Activated CD8-positive, alpha-beta memory T cell treated with anti-CD3 and anti-CD28 coated beads for 4 hours (primary cell): Measurements from ENCODE around the gene MCM3AP.
"Not testable (repeated sequence)": the region's sequence is repeated elsewhere in the genome, so short reads cannot be mapped to it uniquely, and the experiment has no call there.

ENCODE experiments used
- DNase-seq, 2 donors: peaks; one replicate each; pipeline ENCODE4 v3.0.0-alpha.2; 2020; ENCODE audit warnings: low read depth in 2 of 2

The MCM3AP gene

DNA sequence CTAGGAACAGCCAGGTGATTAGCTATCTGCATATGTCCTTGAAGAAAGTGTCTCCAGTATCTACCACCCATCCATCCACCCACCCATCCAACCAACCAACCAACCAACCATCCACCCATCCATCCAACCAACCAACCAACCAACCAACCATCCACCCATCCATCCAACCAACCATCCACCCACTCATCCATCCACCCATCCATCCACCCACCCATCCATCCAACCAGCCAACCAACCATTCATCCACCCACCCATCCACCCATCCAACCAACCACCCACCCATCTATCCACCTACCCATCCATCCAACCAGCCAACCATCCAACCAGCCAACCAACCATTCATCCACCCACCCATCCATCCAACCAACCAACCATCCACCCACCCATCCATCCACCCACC, 26.2 kb upstream of the MCM3AP start:
- no peak for DNase-seq

DNA sequence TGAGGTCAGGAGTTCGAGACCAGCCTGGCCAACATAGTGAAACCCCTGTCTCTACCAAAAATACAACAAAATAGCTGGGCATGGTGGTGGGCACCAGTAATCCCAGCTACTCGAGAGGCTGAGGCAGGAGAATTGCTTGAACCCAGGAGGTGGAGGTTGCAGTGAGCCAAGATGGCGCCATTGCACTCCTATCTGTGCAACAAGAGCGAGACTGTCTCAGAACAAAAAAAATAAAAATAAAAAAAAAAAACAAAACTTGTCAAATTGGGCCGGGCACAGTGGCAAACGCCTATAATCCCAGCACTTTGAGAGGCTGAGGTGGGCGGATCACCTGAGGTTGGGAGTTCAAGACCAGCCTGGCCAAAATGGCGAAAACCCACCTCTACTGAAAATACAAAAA, 24.8 kb upstream of the MCM3AP start:
- DNase-seq: not testable (repeated sequence)

GRCh38 chr21:46308431-46308830, 23.0 kb upstream of the MCM3AP start:
- no peak for DNase-seq

- DNase-seq: no peak
Observed at GRCh38 chr21:46307625-46308024, 22.2 kb upstream of the MCM3AP start.

GRCh38 chr21:46304955-46305354, 19.5 kb upstream of the MCM3AP start:
- no peak for DNase-seq

GRCh38 chr21:46304437-46304836, 19.0 kb upstream of the MCM3AP start:
- no peak for DNase-seq

DNA sequence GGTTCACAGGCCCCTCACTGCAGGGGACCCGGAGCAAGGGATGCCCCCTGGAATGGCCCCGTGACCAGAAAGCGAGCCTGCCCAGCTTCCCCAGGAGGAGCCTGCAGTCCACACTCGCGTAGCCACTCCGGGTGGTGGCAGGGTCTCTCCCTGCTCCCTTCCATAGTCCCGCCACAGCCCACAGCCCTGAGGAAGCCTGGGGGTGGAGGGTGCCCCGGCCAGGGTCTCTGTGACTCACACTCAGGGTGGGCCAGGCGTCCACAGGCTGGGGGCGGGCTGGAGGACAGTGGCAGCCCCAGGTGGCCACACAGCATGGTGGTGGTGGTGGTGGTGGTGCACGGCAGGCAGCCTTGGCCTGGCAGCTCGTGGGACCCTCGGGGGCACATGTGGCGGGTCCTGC, 16.3 kb upstream of the MCM3AP start:
- no peak for DNase-seq

DNA sequence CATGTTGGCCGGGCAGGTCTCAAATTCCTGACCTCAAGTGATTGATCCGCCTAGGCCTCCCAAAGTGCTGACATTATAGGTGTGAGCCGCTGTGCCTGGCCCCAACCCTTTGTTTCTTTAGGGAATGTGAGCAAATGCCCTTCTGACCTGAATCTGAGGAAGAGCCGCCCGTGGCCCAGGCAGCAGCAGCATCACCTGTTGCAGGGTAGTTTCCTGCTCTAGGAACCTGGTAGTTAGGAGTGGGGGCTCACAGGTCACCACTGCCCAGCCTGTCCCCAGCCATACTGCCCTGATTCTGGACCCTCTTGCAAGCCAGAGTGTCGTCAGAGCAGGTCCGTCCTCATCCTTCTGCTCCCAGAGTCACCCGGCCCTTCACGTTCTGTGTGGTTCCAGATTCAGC, 13.8 kb upstream of the MCM3AP start:
- DNase-seq: no peak

GRCh38 chr21:46297338-46298271, 12.2 kb upstream of the MCM3AP start:
- no peak for DNase-seq

GRCh38 chr21:46295996-46296752, 10.8 kb upstream of the MCM3AP start:
- peak; percentile 27 to 39 for DNase-seq

- DNase-seq: no peak
Observed at GRCh38 chr21:46295177-46295770, 9.9 kb upstream of the MCM3AP start.

DNA sequence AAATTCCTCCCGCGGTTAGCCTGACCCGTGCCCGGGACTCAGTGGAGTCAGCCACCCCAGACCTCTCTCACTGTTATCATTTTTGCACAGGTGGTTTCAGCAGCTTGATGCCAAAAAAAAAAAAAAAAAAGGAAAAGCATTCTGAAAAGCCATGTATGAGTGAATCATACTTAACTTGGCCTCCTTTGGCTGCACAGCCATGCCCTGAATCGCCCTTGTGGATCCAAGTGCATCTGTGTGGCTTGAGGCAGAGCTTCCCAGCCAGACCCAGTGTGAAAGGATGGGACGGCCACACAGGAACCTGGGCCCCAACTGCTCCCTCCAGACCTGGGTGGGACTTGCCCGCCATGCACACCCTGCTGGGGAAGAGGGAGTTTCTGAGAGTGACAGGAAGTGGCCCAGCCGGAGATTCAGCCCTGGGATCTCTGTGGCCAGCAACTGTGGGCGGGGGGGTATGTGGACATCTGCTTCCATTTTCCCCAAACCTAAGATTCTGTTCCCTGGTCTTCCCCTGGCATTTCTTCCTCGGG, 9.3 kb upstream of the MCM3AP start:
- DNase-seq: no peak

GRCh38 chr21:46291561-46291960, 6.2 kb upstream of the MCM3AP start:
- no peak for DNase-seq

GRCh38 chr21:46289655-46290179, 4.3 kb upstream of the MCM3AP start:
- no peak for DNase-seq

DNA sequence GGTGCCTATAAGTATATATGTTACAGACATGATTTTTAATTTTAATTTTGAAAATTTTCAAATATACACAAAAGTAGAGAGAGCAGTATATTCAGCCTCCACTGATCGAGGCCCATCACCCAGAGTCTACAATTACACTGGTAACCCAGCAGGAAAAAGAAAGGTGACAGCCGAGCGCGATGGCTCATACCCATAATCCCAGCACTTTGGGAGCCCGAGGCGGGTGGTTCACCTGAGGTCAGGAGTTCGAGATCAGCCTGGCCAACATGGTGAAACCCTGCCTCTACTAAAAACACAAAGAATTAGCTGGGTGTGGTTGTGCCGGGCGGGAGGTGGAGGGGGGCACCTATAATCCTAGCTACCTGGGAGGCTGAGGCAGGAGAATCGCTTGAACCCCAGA, 2.1 kb upstream of the MCM3AP start:
- no peak for DNase-seq

DNA sequence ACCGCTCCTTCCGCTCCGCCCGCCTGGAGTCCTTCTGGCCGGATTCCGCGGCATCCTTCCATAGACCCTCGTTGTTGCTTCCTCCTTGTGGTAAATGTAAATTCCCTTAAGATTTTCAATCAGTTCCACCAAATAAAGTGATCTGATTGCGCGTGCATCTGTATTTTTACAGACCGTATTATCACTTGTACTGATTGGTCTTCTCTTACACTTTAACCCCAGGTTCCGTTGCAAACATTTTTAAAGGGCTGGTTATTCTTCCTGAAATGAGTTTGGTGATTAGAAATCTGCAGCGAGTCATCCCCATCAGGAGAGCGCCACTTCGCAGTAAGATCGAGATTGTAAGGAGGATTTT, 1.2 kb upstream of the MCM3AP start:
- no peak for DNase-seq

DNA sequence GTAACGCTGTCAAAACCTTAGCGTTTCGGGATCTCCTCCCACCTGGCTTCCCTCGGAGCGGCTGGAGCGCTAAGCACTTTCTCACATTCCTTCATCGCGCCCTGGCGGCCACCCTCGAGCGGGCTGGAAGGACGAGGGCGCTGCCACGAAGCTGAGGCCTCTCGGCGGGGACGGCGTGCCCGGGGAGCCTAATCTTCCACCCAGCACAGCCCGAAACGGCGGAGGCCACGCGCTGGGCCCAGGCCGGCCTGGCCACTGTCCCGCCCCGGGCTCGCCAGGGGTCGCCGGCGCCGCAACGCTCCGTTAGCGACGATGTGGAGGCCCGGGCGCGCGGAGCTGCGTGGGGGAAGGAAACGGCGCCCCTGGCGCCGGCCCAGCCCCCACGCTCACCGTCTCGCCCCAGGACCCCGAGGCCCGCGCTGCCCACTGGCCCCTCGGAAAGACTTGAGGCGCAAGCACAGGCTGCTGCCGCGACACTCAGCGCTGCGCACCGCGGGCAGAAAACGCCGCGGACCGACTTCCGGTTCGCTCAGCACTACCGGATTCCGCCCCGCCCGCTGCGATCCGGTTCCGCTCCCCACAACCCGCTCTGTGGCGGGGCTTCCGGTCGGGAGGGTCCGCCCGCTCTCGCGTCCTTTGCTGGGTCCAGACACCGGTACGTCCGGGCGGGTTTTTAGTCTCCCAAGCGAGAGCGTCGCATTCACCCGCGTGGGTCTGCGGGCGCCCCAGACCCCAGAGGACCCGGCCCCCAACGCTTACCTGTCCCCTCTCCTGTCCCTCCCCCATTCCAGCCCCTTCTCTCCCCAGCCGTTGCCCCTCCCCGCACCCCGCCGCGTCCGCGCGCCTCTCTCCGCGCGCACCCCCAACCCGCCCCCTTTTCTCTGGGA, 593 bp upstream of the MCM3AP start, which contains the start of gene YBEY:
TSS of gene YBEY (plus strand) at position 582 of the 887 bp plus-strand sequence. CDS start 572 bp downstream, outside the sequence.
- DNase-seq: peak; percentile 72 to 77

GRCh38 chr21:46284733-46285132, 678 bp downstream of the MCM3AP start:
- DNase-seq: no peak

DNA sequence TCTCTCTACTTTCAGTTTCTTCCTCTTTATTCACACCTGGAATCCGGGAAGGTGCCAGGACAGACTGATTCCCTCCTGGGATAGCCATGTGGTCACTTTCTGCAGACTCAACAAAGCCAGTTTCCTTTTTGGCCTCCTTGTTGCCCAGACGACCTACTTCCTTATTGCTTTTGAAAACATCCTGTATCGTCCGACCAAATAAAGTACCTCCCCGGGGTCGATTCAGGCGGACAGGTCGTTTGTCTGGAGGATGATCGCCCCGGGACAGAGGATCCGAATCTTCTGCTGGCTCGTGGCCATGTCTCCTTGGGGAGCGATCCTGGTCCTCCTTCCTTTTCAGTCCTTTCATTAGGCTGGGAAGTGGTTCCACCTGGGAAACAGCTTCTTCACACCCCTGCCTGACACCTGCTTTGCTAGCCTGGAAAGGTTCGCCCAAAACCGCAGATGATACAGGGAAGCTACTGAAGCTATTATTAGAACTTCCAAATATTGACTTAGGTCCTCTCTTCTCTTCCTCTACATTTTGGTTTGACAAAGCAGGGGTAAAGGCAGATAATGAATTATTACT, 1.2 kb downstream of the MCM3AP start:
- DNase-seq: no peak

GRCh38 chr21:46274797-46275390, 10.5 kb downstream of the MCM3AP start:
- DNase-seq: no peak
